ENCODE results near the gene RSF1.

RSF1 gene

DNA sequence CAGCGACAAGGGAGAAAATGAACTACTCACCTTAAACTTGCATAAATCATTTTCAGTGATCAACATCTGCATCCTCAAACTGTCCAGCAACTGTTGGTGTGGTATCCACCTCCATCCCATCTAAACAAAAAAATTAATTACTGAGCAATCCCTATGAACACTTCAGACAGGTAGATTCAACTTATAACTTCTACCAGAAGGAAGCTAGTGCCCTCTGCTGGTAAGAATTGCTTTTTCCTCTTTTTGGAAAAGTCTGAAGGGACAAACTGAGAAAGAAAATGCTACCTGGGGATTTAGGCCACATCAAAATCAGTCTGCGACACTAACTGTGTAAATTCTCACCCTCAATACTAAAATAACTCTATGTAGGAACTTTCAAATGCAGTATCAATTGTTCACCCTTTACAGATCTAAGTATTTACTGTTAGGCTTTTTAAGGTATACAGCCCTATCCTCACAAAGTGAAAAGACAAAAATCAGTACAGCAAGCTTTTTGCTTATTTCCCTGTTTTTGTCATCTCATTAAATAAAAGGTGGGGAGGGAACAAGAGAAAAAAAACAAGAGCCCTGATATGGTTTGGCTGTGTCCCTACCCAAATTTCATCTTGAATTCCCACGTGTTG lies 200.8 kb downstream of the RSF1 start:
- DNase-seq (ENCODE audit: low read depth) = no peak

DNA sequence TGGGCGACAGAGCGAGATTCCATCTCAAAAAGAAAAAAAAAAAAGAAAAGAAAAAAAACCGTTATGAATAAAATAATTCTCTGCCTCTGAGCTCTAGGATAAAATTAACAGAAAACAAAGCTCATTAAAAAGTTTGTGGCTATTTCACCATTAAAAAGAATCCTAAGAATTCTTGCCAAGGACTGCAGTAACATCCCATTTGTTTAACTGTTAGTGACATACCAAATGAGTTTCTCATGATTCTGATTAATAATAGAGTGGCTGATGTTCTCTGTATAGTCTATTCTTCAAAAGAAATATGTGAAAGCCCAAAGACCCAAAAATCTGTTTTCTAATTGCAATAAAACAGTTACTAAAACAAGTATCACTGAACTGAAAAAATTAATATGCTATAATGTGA lies 202.6 kb downstream of the RSF1 start:
- DNase-seq (ENCODE audit: low read depth) = no peak

DNA sequence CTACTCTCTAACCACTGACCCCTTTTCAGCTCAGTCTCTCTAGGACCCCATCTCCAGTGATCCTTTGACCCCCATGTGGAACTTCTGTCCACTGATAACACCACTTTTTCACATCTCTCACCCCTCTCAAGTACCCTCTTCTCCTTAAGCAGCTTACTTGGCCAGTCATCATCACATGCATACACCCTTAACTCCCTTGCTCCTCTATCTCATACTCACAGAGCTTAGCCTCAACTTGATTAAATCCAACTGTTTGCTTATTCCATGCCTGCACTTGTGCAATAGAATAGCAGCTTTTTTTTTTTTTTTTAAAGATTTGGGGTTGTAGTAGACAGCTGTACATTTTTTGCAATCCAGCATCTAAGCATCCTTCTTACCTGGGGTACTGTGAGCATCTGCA lies 208.6 kb downstream of the RSF1 start:
- no peak for DNase-seq (ENCODE audit: low read depth)
